GM23338 (cell line): ENCODE measurements around the gene PHKA2. TPM values are rescaled to one million over a fixed set of nuclear protein-coding genes. Genes with fewer than 3 reads are reported as not detected.

ENCODE experiments used
- ATAC-seq: fragments of 200-7000 bp; cut with Tn5 transposase; 3 replicates; pipeline ENCODE4 v1.9.1; 2020
- DNase-seq: peaks from one replicate; pipeline ENCODE4 v3.0.0-alpha.2; 2015; ENCODE audit warnings: low spot score
- H2AFZ ChIP-seq: fragments of 200-600 bp; sonication (generic); 2 replicates; pipeline ENCODE4 v1.8.0; 2016; ENCODE audit warnings: antibody characterized with exemption, mild to moderate bottlenecking, moderate library complexity
- H3F3A ChIP-seq: fragments of 200-600 bp; sonication (generic); replicated peaks from 2 replicates; pipeline ENCODE4 v1.8.0; 2017; ENCODE audit warnings: antibody characterized with exemption, mixed run types, low read depth
- H3K27ac ChIP-seq: fragments of 200-600 bp; sonication (generic); 2 replicates; pipeline ENCODE4 v1.6.1; 2016; ENCODE audit warnings: low read depth
- H3K27me3 ChIP-seq: fragments of 200-600 bp; sonication (generic); 2 replicates; pipeline ENCODE4 v1.8.0; 2016; ENCODE audit warnings: mild to moderate bottlenecking, mixed run types, moderate library complexity; ENCODE audit not compliant: insufficient read depth
- H3K36me3 ChIP-seq: fragments of 200-600 bp; sonication (generic); 2 replicates; pipeline ENCODE4 v1.8.0; 2016; ENCODE audit warnings: mild to moderate bottlenecking; ENCODE audit not compliant: insufficient read depth
- H3K4me1 ChIP-seq: fragments of 200-600 bp; sonication (generic); 2 replicates; pipeline ENCODE4 v1.8.0; 2016; ENCODE audit warnings: mild to moderate bottlenecking, moderate library complexity; ENCODE audit not compliant: insufficient read depth
- H3K4me2 ChIP-seq: fragments of 200-600 bp; sonication (generic); 2 replicates; pipeline ENCODE4 v1.7.1; 2017; ENCODE audit warnings: mixed run types
- H3K4me3 ChIP-seq: fragments of 200-600 bp; sonication (generic); 2 replicates; pipeline ENCODE4 v1.6.1; 2016; ENCODE audit warnings: mixed run types
- H3K79me2 ChIP-seq: fragments of 200-600 bp; sonication (generic); replicated peaks from 2 replicates; pipeline ENCODE4 v1.8.0; 2017; ENCODE audit warnings: mild to moderate bottlenecking; ENCODE audit not compliant: insufficient read depth
- H3K9me2 ChIP-seq: fragments of 200-600 bp; sonication (generic); 2 replicates; pipeline ENCODE4 v1.8.0; 2017; ENCODE audit not compliant: insufficient read depth
- H4K20me1 ChIP-seq: fragments of 200-600 bp; sonication (generic); replicated peaks from 2 replicates; pipeline ENCODE4 v1.8.0; 2017; ENCODE audit warnings: mild to moderate bottlenecking; ENCODE audit not compliant: insufficient read depth
- H3K27ac Mint-ChIP-seq: 2 replicates; pipeline ENCODE4 v1.8.0; 2020; ENCODE audit warnings: inconsistent platforms, mild to moderate bottlenecking, moderate library complexity, mixed read lengths
- H3K27me3 Mint-ChIP-seq: 3 replicates; pipeline ENCODE4 v1.8.0; 2022; ENCODE audit warnings: low read depth, mild to moderate bottlenecking, moderate library complexity, mixed read lengths, inconsistent platforms; ENCODE audit not compliant: insufficient read depth, poor library complexity
- H3K36me3 Mint-ChIP-seq: 3 replicates; pipeline ENCODE4 v1.8.0; 2021; ENCODE audit warnings: low read depth, mild to moderate bottlenecking, inconsistent platforms, moderate library complexity, mixed read lengths
- H3K4me1 Mint-ChIP-seq: 3 replicates; pipeline ENCODE4 v1.8.0; 2020; ENCODE audit warnings: mild to moderate bottlenecking, inconsistent platforms, mixed read lengths
- H3K4me3 Mint-ChIP-seq: 3 replicates; pipeline ENCODE4 v1.8.0; 2021; ENCODE audit warnings: moderate library complexity, mild to moderate bottlenecking, inconsistent platforms, mixed read lengths
- H3K9me3 Mint-ChIP-seq: 3 replicates; pipeline ENCODE4 v1.8.0; 2020; ENCODE audit warnings: moderate library complexity, mild to moderate bottlenecking, inconsistent platforms, mixed read lengths
- EZH2 ChIP-seq: fragments of 200-600 bp; sonication (generic); IDR thresholded peaks from one replicate; pipeline ENCODE4 v1.8.0; 2017; ENCODE audit warnings: antibody characterized with exemption, mild to moderate bottlenecking, low read depth; ENCODE audit not compliant: unreplicated experiment
- EZH2phosphoT487 ChIP-seq: fragments of 200-600 bp; sonication (generic); IDR thresholded peaks from one replicate; pipeline ENCODE4 v1.8.1; 2018; ENCODE audit warnings: antibody characterized with exemption; ENCODE audit not compliant: unreplicated experiment
- POLR2AphosphoS5 ChIP-seq: IDR thresholded peaks from 2 replicates; pipeline ENCODE4 v1.6.1; 2016; ENCODE audit warnings: antibody characterized with exemption, low read depth
- polyA plus RNA-seq: library from polyadenylated mRNA; unstranded; fragments of >200 nt; fragmentation: Nextera tagmentation; extraction: Ambion mirVana; gene quantifications from 2 replicates; pipeline ENCODE4 v1.2.1, GENCODE V29; 2016
- total RNA-seq: library from RNA; depleted of rRNA; stranded (reverse); fragments of >200 nt; shearing (Covaris generic); gene quantifications from 2 replicates; pipeline ENCODE4 v1.2.3, GENCODE V29; 2014
- TF ChIP-seq, protein P1 (sequence below), 2 experiments: fragments of 200-600 bp in 1 of 2; sonication (generic) in 1 of 2; conservative IDR thresholded peaks; 2 replicates each; pipeline versions ENCODE4 v1.5.1 to v1.6.1; 2016 to 2017; ENCODE audit warnings: antibody characterized with exemption in 2 of 2, low read depth in 2 of 2, mild to moderate bottlenecking in 2 of 2, moderate library complexity in 1 of 2
- TF ChIP-seq, protein P2 (sequence below): fragments of 250-450 bp; sonication (Bioruptor Pico); IDR thresholded peaks from 2 replicates; pipeline ENCODE4 v1.5.0; 2020; ENCODE audit warnings: mild to moderate bottlenecking, moderate library complexity
- TF ChIP-seq, protein P3 (sequence below): IDR thresholded peaks from 2 replicates; pipeline ENCODE4 v1.6.1; 2016; ENCODE audit warnings: antibody characterized with exemption

The PHKA2 gene
- total and polyA plus RNA-seq, 2 experiments from 2014 or later: 8.0 to 23.9 TPM

DNA sequence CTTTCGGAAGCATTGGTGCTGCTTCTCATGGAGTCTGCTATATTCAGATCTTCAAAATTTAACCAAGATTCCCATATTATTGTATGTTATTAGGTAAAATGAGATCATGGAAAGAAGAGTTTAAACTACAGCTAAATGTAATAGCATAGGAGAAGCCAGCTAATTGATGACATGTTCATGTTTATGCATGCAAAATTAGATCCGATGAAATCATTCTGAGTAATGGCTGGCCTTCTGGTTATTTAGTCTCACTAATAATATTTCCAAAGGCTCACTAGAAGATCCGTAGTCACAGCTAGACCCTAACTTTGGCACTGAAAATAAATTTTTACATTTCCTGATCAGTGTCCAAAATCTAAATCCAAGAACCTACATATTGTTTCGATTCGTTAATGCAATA is 19.8 kb upstream of the PHKA2 start:
- Mint-ChIP-seq H3K36me3 (peaks cover 12% of the 10 kb centered on the region), H3K27ac (no peak overlapping the region), H3K4me3 (no peak overlapping the region), H3K27me3 (no peaks in the 10 kb centered on the region), H3K9me3 (no peaks in the 10 kb centered on the region), H3K4me1 (peaks cover 4% of the 10 kb centered on the region; the same call in 1 of the 3 replicates)
- H3K4me2 ChIP-seq: no peak overlapping the region
- H2AFZ ChIP-seq: no peak overlapping the region
- no peak overlapping the region for H3K27ac ChIP-seq
- 0 out of 2 replicates have a peak, but pooled peaks cover 5% of the 10 kb centered on the region for H3K4me1 ChIP-seq
- H4K20me1 ChIP-seq: no peaks in the 10 kb centered on the region
- H3F3A ChIP-seq: no peaks in the 10 kb centered on the region
- TF ChIP-seq, protein P1, sequence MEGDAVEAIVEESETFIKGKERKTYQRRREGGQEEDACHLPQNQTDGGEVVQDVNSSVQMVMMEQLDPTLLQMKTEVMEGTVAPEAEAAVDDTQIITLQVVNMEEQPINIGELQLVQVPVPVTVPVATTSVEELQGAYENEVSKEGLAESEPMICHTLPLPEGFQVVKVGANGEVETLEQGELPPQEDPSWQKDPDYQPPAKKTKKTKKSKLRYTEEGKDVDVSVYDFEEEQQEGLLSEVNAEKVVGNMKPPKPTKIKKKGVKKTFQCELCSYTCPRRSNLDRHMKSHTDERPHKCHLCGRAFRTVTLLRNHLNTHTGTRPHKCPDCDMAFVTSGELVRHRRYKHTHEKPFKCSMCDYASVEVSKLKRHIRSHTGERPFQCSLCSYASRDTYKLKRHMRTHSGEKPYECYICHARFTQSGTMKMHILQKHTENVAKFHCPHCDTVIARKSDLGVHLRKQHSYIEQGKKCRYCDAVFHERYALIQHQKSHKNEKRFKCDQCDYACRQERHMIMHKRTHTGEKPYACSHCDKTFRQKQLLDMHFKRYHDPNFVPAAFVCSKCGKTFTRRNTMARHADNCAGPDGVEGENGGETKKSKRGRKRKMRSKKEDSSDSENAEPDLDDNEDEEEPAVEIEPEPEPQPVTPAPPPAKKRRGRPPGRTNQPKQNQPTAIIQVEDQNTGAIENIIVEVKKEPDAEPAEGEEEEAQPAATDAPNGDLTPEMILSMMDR (conservative IDR thresholded peaks at IDR 0.05; ENCODE audit: low read depth in 2 of 2): no peak
- TF ChIP-seq, protein P2, sequence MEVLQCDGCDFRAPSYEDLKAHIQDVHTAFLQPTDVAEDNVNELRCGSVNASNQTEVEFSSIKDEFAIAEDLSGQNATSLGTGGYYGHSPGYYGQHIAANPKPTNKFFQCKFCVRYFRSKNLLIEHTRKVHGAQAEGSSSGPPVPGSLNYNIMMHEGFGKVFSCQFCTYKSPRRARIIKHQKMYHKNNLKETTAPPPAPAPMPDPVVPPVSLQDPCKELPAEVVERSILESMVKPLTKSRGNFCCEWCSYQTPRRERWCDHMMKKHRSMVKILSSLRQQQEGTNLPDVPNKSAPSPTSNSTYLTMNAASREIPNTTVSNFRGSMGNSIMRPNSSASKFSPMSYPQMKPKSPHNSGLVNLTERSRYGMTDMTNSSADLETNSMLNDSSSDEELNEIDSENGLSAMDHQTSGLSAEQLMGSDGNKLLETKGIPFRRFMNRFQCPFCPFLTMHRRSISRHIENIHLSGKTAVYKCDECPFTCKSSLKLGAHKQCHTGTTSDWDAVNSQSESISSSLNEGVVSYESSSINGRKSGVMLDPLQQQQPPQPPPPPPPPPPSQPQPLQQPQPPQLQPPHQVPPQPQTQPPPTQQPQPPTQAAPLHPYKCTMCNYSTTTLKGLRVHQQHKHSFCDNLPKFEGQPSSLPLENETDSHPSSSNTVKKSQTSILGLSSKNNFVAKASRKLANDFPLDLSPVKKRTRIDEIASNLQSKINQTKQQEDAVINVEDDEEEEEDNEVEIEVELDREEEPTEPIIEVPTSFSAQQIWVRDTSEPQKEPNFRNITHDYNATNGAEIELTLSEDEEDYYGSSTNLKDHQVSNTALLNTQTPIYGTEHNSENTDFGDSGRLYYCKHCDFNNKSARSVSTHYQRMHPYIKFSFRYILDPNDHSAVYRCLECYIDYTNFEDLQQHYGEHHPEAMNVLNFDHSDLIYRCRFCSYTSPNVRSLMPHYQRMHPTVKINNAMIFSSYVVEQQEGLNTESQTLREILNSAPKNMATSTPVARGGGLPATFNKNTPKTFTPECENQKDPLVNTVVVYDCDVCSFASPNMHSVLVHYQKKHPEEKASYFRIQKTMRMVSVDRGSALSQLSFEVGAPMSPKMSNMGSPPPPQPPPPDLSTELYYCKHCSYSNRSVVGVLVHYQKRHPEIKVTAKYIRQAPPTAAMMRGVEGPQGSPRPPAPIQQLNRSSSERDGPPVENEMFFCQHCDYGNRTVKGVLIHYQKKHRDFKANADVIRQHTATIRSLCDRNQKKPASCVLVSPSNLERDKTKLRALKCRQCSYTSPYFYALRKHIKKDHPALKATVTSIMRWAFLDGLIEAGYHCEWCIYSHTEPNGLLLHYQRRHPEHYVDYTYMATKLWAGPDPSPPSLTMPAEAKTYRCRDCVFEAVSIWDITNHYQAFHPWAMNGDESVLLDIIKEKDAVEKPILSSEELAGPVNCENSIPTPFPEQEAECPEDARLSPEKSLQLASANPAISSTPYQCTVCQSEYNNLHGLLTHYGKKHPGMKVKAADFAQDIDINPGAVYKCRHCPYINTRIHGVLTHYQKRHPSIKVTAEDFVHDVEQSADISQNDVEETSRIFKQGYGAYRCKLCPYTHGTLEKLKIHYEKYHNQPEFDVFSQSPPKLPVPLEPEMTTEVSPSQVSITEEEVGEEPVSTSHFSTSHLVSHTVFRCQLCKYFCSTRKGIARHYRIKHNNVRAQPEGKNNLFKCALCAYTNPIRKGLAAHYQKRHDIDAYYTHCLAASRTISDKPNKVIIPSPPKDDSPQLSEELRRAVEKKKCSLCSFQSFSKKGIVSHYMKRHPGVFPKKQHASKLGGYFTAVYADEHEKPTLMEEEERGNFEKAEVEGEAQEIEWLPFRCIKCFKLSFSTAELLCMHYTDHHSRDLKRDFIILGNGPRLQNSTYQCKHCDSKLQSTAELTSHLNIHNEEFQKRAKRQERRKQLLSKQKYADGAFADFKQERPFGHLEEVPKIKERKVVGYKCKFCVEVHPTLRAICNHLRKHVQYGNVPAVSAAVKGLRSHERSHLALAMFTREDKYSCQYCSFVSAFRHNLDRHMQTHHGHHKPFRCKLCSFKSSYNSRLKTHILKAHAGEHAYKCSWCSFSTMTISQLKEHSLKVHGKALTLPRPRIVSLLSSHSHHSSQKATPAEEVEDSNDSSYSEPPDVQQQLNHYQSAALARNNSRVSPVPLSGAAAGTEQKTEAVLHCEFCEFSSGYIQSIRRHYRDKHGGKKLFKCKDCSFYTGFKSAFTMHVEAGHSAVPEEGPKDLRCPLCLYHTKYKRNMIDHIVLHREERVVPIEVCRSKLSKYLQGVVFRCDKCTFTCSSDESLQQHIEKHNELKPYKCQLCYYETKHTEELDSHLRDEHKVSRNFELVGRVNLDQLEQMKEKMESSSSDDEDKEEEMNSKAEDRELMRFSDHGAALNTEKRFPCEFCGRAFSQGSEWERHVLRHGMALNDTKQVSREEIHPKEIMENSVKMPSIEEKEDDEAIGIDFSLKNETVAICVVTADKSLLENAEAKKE (CRISPR knock-in tag): no peak
- TF ChIP-seq EZH2phosphoT487 (no peak), EZH2 (no peak), POLR2AphosphoS5 (no peak)
- TF ChIP-seq, protein P3, sequence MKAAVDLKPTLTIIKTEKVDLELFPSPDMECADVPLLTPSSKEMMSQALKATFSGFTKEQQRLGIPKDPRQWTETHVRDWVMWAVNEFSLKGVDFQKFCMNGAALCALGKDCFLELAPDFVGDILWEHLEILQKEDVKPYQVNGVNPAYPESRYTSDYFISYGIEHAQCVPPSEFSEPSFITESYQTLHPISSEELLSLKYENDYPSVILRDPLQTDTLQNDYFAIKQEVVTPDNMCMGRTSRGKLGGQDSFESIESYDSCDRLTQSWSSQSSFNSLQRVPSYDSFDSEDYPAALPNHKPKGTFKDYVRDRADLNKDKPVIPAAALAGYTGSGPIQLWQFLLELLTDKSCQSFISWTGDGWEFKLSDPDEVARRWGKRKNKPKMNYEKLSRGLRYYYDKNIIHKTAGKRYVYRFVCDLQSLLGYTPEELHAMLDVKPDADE: no peak
- H3K4me3 ChIP-seq: no peak overlapping the region
- H3K9me2 ChIP-seq: no peaks in the 10 kb centered on the region
- no peak for ATAC-seq
- H3K36me3 ChIP-seq: no peaks in the 10 kb centered on the region
- no peaks in the 10 kb centered on the region for H3K79me2 ChIP-seq
- H3K27me3 ChIP-seq: no peaks in the 10 kb centered on the region
- no peak for DNase-seq
